ENCODE data around the gene PRKCI. TPM values are rescaled to one million over a fixed set of nuclear protein-coding genes. Genes with fewer than 3 reads are reported as not detected.
A peak's percentile ranks its signal among the peaks of the same experiment; 100 is the strongest.
"Not testable (repeated sequence)": the region's sequence is repeated elsewhere in the genome, so short reads cannot be mapped to it uniquely, and the experiment has no call there.

PRKCI gene
- total RNA-seq (2014; rRNA removed; shearing (Covaris generic)) = 34.1 and 38.8 TPM in 2 replicates
- polyA plus RNA-seq (2014; cell fraction: nucleus; rRNA removed) = 13.5 and 32.8 TPM in 2 replicates

GRCh38 chr3:170221924-170222646 lies at the start of gene PRKCI:
PRKCI (plus strand) TSS chr3:170222424; CDS start chr3:170222670, 246 bp downstream.
- peak; percentile 95 for DNase-seq (ENCODE audit: extremely low read depth, low read depth)

DNA sequence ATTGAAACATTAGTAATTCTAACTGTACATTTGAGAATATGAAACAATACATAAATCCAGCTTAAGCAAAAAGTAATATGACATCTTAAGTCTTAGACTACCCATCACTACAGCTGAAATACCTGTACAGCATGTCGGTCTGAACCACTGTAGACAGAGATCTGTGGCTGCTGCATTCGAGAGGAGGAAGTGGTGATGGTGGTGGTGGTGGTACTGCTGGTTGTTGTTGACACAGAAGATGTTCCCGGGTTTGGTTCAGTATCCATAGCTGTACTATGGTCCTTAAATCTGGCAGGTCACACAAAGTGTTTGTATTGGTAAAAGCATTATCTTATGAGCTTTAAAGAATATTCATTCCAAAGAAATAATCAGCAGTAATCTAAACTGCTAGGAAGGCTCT lies 43.6 kb upstream of the PRKCI start:
- DNase-seq (ENCODE audit: extremely low read depth, low read depth) = no peak

GRCh38 chr3:170179432-170179831 lies 42.8 kb upstream of the PRKCI start:
- no peak for DNase-seq (ENCODE audit: extremely low read depth, low read depth)

DNA sequence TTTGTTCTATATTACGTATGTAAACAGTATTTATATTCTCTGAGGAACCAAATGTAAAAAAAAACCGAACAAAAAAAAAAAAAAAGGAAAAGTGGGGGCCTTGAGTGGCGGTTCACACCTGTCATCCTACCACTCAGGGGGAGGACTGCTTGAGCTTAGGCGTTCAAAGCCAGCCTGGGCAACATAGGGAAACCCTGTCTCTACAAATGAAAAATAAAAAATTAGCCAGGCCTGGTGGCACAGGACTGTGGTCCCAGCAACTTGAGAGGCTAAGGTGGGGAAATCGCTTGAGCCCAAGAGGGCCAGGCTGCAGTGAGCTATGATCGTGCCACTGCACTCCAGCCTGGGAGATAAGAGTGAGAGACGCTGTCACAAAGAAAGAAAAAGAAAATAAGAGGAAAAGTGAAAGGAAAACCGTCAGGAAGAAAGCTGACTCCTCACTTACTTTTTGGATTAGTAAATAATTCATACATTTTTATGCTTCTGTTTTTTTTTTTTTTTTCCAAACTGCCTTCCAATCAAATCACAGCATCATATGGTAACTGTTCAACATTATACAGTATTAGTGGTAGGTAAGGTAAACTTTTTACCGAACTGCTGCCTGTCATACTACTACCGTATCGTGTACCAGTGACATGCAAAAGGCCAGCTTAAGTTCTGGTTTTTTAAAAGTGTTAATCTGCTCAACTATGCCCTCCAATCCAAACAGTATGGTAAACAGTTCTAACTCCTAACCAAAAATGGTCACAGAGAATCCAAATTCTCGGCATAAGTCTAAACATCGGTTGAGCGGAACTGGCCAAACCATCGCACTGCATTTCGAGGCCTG lies 41.9 kb upstream of the PRKCI start:
- no peak for DNase-seq (ENCODE audit: extremely low read depth, low read depth)

GRCh38 chr3:170180908-170181885 lies 41.0 kb upstream of the PRKCI start, which contains the start of gene PHC3:
PHC3 (minus strand) TSS chr3:170181733; CDS start chr3:170181715, 18 bp downstream.
- DNase-seq (ENCODE audit: extremely low read depth, low read depth) = peak; percentile 84

DNA sequence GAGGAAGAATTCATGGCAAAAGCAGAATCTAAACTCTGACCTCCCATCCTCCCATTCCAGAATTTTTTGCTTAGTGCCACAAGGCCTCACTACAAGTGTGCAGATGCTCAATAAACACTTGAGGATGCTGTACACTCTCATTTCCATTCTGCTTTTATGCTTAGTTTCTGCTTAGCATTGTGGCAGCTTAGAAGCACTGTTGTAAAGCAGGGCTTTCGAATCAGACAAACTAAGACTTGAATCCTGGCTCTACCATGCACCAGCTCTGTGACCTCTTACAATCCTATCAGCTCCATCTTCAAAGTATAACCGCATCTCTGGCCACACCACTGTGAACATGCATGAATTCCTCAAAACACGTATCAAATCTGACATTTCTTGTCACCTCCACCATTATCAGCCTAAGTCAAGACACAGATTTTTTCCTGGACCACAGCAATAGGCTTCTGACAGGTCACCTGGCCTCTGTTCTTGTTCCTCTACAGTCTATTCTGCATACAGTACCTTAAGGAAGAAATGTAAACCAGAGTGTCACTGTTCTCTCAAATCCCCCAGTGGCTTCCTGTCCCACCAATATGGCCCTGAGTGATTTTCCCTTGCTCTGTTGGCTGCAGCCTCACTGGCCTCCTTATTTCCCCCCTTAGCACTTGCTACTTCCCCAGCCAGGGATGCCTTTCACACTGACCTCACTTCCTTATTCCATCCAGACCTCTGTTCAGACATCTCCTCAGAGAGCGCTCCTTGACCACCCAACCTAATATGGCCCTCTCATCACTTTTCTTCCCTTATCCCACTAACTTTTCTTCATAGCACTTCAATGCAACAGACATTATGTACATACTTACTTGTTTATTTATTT lies 32.6 kb upstream of the PRKCI start:
- DNase-seq (ENCODE audit: extremely low read depth, low read depth) = no peak

- DNase-seq (ENCODE audit: extremely low read depth, low read depth) = not testable (repeated sequence)
Measured at GRCh38 chr3:170195759-170196158, 26.5 kb upstream of the PRKCI start.

GRCh38 chr3:170196833-170197232 lies 25.4 kb upstream of the PRKCI start:
- DNase-seq (ENCODE audit: extremely low read depth, low read depth) = no peak

- no peak for DNase-seq (ENCODE audit: extremely low read depth, low read depth)
Measured at GRCh38 chr3:170200987-170201386, 21.2 kb upstream of the PRKCI start.

GRCh38 chr3:170201527-170201926 lies 20.7 kb upstream of the PRKCI start:
- no peak for DNase-seq (ENCODE audit: extremely low read depth, low read depth)

DNA sequence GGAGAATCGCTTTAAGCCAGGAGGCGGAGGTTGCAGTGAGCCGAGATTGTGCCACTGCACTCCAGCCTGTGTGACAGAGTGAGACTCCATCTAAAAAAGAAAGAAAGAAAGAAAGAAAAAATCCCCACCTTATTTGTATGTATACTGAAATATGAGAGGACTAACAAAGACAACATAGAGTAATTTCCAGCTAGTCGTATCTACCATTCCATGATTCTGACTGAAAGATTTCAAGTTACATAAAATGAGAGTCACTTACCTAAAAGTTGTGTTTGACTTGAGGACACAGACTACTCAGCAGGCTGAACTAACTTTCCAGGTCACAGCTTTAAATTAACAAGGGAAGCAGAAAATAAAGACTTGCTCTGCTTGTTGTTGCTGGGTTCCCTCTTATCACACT lies 18.8 kb upstream of the PRKCI start:
- DNase-seq (ENCODE audit: extremely low read depth, low read depth) = no peak

GRCh38 chr3:170204023-170204472 lies 18.2 kb upstream of the PRKCI start:
- no peak for DNase-seq (ENCODE audit: extremely low read depth, low read depth)

DNA sequence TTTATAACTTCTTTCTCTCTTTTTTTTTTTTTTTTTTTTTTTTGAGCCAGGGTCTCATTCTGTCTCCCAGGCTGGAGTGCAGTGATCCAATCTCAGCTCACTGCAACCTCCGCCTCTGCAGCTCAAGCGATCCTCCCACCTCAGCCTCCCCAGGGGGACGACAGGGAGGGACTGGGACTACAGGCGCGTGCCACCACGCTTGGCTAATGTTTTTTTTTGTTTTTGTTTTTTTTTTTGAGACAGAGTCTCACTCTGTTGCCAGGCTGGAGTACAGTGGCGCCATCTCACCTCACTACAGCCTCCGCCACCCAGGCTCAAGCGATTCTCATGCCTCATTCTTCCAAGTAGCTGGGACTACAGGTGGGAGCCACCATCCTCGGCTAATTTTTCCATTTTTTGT lies 17.7 kb upstream of the PRKCI start:
- no peak for DNase-seq (ENCODE audit: extremely low read depth, low read depth)

- DNase-seq (ENCODE audit: extremely low read depth, low read depth) = no peak
Measured at GRCh38 chr3:170205302-170205701, 16.9 kb upstream of the PRKCI start.

DNA sequence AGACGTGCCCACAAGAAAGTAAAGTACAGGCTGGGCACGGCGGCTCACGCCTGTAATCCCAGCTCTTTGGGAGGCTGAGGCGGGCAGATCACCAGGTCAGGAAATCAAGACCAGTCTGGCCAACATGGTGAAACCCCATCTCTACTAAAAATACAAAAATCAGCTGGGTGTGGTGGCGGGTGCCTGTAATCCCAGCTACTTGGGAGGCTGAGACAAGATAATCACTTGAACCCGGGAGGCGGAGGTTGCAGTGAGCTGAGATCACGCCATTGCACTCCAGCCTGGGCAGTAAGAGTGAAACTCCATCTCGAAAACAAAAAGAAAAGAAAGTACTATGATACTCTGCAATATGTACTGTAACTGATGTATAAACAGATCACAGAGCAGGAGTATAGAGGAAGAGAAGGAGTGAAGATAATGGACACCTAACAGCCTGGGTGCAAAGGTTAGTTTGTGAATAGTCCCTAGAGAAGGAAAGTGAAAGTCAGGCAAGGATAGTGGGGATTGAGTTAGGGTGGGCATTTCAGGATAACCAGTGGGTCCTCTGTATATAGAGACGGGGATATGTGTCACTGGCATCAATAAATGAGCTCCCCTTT lies 16.0 kb upstream of the PRKCI start:
- DNase-seq (ENCODE audit: extremely low read depth, low read depth) = not testable (repeated sequence)

GRCh38 chr3:170207717-170208116 lies 14.5 kb upstream of the PRKCI start:
- no peak for DNase-seq (ENCODE audit: extremely low read depth, low read depth)

DNA sequence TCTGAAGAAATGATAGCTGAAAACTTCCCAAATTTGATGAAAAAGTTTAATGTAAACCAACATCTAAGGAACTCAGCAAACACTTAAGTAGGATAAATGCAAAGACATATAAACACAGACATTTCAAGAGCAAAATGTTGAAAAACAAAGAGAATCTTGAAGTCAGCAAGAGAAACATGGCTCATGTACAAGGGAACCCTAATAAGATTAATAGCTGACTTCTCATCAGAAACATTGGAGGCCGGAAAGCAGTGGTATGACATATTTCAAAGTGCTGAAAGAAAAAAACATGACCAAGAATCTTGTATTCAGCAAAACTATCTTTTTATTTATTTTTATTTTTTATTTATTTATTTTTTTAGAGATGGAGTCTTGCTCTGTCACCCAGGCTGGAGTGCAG lies 10.6 kb upstream of the PRKCI start:
- DNase-seq (ENCODE audit: extremely low read depth, low read depth) = no peak

- DNase-seq (ENCODE audit: extremely low read depth, low read depth) = no peak
Measured at GRCh38 chr3:170219850-170220249, 2.4 kb upstream of the PRKCI start.

DNA sequence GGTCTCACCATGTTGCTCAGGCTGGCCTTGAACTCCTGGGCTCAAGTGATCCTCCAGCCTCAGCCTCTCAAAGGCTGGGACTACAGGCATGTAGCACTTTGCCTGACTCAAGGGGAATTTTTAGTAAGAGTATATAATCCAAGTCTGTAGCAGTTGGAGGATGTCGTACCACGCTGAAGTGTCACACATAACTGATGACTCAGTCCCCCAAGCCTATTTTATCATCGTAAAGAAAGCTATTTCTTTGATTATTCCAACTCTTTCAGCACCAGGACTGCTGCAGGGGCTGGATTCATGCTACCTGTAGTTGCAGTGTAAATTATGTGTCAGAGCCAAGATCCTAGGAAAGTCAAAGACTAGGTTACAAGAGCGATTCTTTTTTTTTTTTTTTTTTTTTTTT lies 1.4 kb upstream of the PRKCI start:
- DNase-seq (ENCODE audit: extremely low read depth, low read depth) = no peak
